ENCODE results near the gene CD177. TPM values are rescaled to one million over a fixed set of nuclear protein-coding genes. Genes with fewer than 3 reads are reported as not detected.

The CD177 gene, protein sequence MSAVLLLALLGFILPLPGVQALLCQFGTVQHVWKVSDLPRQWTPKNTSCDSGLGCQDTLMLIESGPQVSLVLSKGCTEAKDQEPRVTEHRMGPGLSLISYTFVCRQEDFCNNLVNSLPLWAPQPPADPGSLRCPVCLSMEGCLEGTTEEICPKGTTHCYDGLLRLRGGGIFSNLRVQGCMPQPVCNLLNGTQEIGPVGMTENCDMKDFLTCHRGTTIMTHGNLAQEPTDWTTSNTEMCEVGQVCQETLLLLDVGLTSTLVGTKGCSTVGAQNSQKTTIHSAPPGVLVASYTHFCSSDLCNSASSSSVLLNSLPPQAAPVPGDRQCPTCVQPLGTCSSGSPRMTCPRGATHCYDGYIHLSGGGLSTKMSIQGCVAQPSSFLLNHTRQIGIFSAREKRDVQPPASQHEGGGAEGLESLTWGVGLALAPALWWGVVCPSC
- not detected in 2 replicates for total RNA-seq

DNA sequence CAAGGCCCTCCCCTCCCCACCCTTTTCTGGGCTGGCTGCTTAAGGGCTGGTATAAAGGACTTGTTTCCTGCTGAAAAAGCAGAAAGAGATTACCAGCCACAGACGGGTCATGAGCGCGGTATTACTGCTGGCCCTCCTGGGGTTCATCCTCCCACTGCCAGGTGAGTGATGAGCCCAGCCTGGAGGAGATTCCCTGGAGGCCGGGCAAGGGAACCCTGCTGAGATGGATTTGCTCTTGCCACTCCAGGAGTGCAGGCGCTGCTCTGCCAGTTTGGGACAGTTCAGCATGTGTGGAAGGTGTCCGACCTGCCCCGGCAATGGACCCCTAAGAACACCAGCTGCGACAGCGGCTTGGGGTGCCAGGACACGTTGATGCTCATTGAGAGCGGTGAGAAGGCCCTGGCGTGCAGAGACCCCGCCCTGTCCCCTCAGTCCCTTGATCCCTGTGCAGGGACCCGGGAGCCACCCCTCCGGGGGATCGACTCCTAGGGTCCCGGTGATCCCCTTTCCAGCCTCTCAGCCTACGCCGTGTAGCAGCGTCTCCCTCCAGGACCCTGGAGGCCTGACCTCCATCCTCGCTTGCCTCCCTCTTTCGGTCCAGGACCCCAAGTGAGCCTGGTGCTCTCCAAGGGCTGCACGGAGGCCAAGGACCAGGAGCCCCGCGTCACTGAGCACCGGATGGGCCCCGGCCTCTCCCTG is at the start of gene CD177:
Gene CD177, plus strand, starts transcription at position 81 of the 699 bp plus-strand sequence. Its CDS starts 29 bp downstream, at position 110.

Other genes with a start within 250 kb of the CD177 start
- gene PSG5, start 167.2 kb upstream of the CD177 start, total RNA-seq: 0.66 and 5.3 TPM in 2 replicates
- 0.29 and 2.8 TPM in 2 replicates for gene PSG4, start 148.0 kb upstream of the CD177 start, total RNA-seq
- gene PSG9, start 84.2 kb upstream of the CD177 start, total RNA-seq: 0.43 TPM in 1 of 2 replicates, not detected in the other
- not detected in 2 replicates for gene TEX101, start 61.2 kb downstream of the CD177 start, total RNA-seq
- gene LYPD3, start 111.9 kb downstream of the CD177 start, total RNA-seq: 0.43 TPM in 1 of 2 replicates, not detected in the other
- 10.9 and 13.2 TPM in 2 replicates for gene PHLDB3, start 151.1 kb downstream of the CD177 start, total RNA-seq
- gene ETHE1, start 173.5 kb downstream of the CD177 start, total RNA-seq: 49.2 and 93.6 TPM in 2 replicates
- gene ZNF575, start 179.5 kb downstream of the CD177 start, total RNA-seq: 0.14 and 0.44 TPM in 2 replicates
- gene XRCC1, start 221.8 kb downstream of the CD177 start, total RNA-seq: 14.9 and 58.7 TPM in 2 replicates
- 0.66 and 2.4 TPM in 2 replicates for gene PINLYP, start 222.1 kb downstream of the CD177 start, total RNA-seq
- gene IRGQ, start 242.4 kb downstream of the CD177 start, total RNA-seq: 22.8 and 38.9 TPM in 2 replicates
- 7.7 and 11.3 TPM in 2 replicates for gene ZNF576, start 242.9 kb downstream of the CD177 start, total RNA-seq

Measured in placental pericyte (primary cell).